ENCODE data around the gene XPO4.

DNA sequence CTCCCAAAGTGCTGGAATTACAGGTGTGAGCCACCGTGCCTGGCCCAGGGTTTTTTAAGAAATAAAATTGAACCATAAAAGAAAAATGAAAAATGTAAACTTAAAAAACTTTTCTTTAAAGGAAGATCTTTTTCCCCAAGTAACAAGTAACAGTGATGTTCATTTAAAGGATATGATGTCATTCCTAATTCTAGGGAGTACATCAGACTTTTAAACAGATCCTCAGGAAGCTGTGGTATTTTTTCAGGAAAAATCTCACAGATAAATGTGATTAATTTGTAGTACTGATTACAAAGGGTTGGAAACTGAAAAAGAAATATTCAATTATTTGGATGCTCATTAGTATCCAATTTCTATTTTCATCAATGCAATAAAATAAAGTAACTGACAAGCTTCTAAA is 114.2 kb downstream of the XPO4 start:
- TF ChIP-seq, protein P1, sequence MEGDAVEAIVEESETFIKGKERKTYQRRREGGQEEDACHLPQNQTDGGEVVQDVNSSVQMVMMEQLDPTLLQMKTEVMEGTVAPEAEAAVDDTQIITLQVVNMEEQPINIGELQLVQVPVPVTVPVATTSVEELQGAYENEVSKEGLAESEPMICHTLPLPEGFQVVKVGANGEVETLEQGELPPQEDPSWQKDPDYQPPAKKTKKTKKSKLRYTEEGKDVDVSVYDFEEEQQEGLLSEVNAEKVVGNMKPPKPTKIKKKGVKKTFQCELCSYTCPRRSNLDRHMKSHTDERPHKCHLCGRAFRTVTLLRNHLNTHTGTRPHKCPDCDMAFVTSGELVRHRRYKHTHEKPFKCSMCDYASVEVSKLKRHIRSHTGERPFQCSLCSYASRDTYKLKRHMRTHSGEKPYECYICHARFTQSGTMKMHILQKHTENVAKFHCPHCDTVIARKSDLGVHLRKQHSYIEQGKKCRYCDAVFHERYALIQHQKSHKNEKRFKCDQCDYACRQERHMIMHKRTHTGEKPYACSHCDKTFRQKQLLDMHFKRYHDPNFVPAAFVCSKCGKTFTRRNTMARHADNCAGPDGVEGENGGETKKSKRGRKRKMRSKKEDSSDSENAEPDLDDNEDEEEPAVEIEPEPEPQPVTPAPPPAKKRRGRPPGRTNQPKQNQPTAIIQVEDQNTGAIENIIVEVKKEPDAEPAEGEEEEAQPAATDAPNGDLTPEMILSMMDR (IDR thresholded peaks at IDR 0.05) = no peak
- TF ChIP-seq EP300 (IDR thresholded peaks at IDR 0.05; ENCODE audit: low read depth) (no peak), POLR2A (IDR thresholded peaks at IDR 0.05) (no peak), POLR2AphosphoS5 (IDR thresholded peaks at IDR 0.05) (no peak)
